Breast epithelium (tissue), 3 donors: ENCODE measurements around the gene PPM1G.

Source experiments
- POLR2A ChIP-seq: fragments of 450-650 bp; IDR thresholded peaks from one replicate; pipeline ENCODE4 v1.6.1; 2016; ENCODE audit warnings: antibody characterized with exemption, mild to moderate bottlenecking, moderate library complexity
- POLR2AphosphoS5 ChIP-seq, 3 donors: sonication (generic); formaldehyde crosslinking; IDR thresholded peaks; one replicate each; pipeline ENCODE4 v1.6.1; 2017; ENCODE audit warnings: antibody characterized with exemption in 3 of 3
- TF ChIP-seq, protein P1 (sequence below), 3 donors: fragments of 450-650 bp; IDR thresholded peaks; one replicate each; pipeline ENCODE4 v1.5.1; 2016 to 2017; ENCODE audit warnings: antibody characterized with exemption in 3 of 3, mild to moderate bottlenecking in 3 of 3, moderate library complexity in 3 of 3

DNA sequence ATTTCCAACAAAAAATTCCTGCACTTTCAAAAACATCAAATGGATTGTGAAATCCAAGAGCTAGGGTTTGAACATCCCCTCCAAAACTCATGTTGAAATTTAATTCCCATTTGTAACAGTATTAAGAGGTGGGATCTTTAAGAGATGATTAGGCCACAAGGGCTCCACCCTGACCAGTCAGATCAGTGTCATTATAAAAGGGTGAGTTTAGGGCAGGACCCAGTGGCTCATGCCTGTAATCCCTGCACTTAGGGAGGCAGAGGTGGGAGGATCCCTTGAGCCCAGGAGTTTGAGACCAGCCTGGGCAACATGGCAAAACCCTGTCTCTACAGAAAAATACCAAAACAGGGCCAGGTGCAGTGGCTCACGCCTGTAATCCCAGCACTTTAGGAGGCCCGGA is 61.8 kb downstream of the PPM1G start:
- TF ChIP-seq, protein P1, sequence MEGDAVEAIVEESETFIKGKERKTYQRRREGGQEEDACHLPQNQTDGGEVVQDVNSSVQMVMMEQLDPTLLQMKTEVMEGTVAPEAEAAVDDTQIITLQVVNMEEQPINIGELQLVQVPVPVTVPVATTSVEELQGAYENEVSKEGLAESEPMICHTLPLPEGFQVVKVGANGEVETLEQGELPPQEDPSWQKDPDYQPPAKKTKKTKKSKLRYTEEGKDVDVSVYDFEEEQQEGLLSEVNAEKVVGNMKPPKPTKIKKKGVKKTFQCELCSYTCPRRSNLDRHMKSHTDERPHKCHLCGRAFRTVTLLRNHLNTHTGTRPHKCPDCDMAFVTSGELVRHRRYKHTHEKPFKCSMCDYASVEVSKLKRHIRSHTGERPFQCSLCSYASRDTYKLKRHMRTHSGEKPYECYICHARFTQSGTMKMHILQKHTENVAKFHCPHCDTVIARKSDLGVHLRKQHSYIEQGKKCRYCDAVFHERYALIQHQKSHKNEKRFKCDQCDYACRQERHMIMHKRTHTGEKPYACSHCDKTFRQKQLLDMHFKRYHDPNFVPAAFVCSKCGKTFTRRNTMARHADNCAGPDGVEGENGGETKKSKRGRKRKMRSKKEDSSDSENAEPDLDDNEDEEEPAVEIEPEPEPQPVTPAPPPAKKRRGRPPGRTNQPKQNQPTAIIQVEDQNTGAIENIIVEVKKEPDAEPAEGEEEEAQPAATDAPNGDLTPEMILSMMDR (IDR thresholded peaks at IDR 0.05) = no peak
- TF ChIP-seq POLR2A (no peak), POLR2AphosphoS5 (IDR thresholded peaks at IDR 0.05) (no peak)
